Measurements from ENCODE around the gene HSPBP1.

HSPBP1 gene

GRCh38 chr19:55245236-55245904 is 34.5 kb downstream of the HSPBP1 start:
- intact Hi-C loops (cut with DNase I), result no loop called here
- DNase-seq, result peak in 3 of 10 donors; percentile 8 to 43 (median 37)

- intact Hi-C loops (cut with DNase I), result no loop called here
- DNase-seq, result peak in 3 of 10 donors; percentile 39 to 71 (median 46)
Observed at GRCh38 chr19:55244004-55244680, 35.8 kb downstream of the HSPBP1 start.

GRCh38 chr19:55242517-55242916 is 37.4 kb downstream of the HSPBP1 start:
- intact Hi-C loops (cut with DNase I), result no loop called here
- peak in 2 of 10 donors; percentile 43 to 51 for DNase-seq

GRCh38 chr19:55241935-55242464 is 37.9 kb downstream of the HSPBP1 start:
- peak in 2 of 10 donors; percentile 40 to 72 for DNase-seq
- intact Hi-C loops (cut with DNase I), result no loop called here

GRCh38 chr19:55241143-55241934 is 38.6 kb downstream of the HSPBP1 start:
- intact Hi-C loops (cut with DNase I), result no loop called here
- peak in 3 of 10 donors; percentile 62 to 83 (median 80) for DNase-seq

- intact Hi-C loops (cut with DNase I), result no loop called here
- peak in 8 of 10 donors; percentile 35 to 93 (median 58) for DNase-seq
Observed at GRCh38 chr19:55240713-55241020, 39.2 kb downstream of the HSPBP1 start.

GRCh38 chr19:55239004-55239403 is 40.9 kb downstream of the HSPBP1 start:
- intact Hi-C loops (cut with DNase I), result no loop called here

GRCh38 chr19:55238030-55238429 is 41.9 kb downstream of the HSPBP1 start:
- DNase-seq, result peak in 2 of 10 donors; percentile 62 to 64
- intact Hi-C loops (cut with DNase I), result no loop called here

More at GRCh38 chr19:55239004-55239403, 40.9 kb downstream of the HSPBP1 start:
- DNase-seq, result peak in 2 of 10 donors; percentile 59 to 60

- DNase-seq, result no peak
- intact Hi-C loops (cut with DNase I), result no loop called here
Observed at GRCh38 chr19:55232986-55233385, 46.9 kb downstream of the HSPBP1 start.

- intact Hi-C loops (cut with DNase I), result no loop called here
- DNase-seq, result peak in 2 of 10 donors; percentile 56 to 63
Observed at GRCh38 chr19:55232286-55232602, 47.7 kb downstream of the HSPBP1 start.

GRCh38 chr19:55231391-55232285 is 48.3 kb downstream of the HSPBP1 start:
- DNase-seq, result peak in 2 of 10 donors; percentile 44 to 45
- intact Hi-C loops (cut with DNase I), result no loop called here

- DNase-seq, result peak in 1 of 10 donors; percentile 42
- intact Hi-C loops (cut with DNase I), result no loop called here
Observed at GRCh38 chr19:55230780-55231179, 49.1 kb downstream of the HSPBP1 start.

GRCh38 chr19:55230329-55230728 is 49.6 kb downstream of the HSPBP1 start:
- peak in 1 of 10 donors; percentile 46 for DNase-seq
- intact Hi-C loops (cut with DNase I), result no loop called here

GRCh38 chr19:55229789-55230182 is 50.1 kb downstream of the HSPBP1 start:
- peak in 1 of 10 donors; percentile 47 for DNase-seq

GRCh38 chr19:55229145-55229788 is 50.6 kb downstream of the HSPBP1 start:
- intact Hi-C loops (cut with DNase I), result no loop called here
- DNase-seq, result peak in 1 of 10 donors; percentile 80

More at GRCh38 chr19:55229789-55230182, 50.1 kb downstream of the HSPBP1 start:
- intact Hi-C loops (cut with DNase I), result no loop called here

GRCh38 chr19:55228403-55229031 is 51.4 kb downstream of the HSPBP1 start, which contains the start of gene TMEM86B:
TMEM86B (minus strand) TSS chr19:55228763; CDS start chr19:55228741, 22 bp downstream.
- intact Hi-C loops (cut with DNase I), result no loop called here
- peak in 2 of 10 donors; percentile 55 to 61 for DNase-seq

GRCh38 chr19:55228015-55228391 is 51.9 kb downstream of the HSPBP1 start:
- intact Hi-C loops (cut with DNase I), result no loop called here

GRCh38 chr19:55227241-55228014 is 52.5 kb downstream of the HSPBP1 start:
- peak in 1 of 10 donors; percentile 71 for DNase-seq
- intact Hi-C loops (cut with DNase I), result no loop called here

More at GRCh38 chr19:55228015-55228391, 51.9 kb downstream of the HSPBP1 start:
- peak in 1 of 10 donors; percentile 60 for DNase-seq
